Loucy (cell line): ENCODE measurements around the gene PAQR6.

Experiments used
- EZH2phosphoT487 ChIP-seq: fragments of 200-600 bp; IDR thresholded peaks from 2 replicates; pipeline ENCODE4 v1.6.1; 2018; ENCODE audit warnings: antibody characterized with exemption, mild to moderate bottlenecking, moderate library complexity, borderline replicate concordance
- TF ChIP-seq, protein P1 (sequence below): fragments of 200-600 bp; sonication (generic); conservative IDR thresholded peaks from 2 replicates; pipeline ENCODE4 v1.5.1; 2014; ENCODE audit warnings: mild to moderate bottlenecking, antibody characterized with exemption, low read length

DNA sequence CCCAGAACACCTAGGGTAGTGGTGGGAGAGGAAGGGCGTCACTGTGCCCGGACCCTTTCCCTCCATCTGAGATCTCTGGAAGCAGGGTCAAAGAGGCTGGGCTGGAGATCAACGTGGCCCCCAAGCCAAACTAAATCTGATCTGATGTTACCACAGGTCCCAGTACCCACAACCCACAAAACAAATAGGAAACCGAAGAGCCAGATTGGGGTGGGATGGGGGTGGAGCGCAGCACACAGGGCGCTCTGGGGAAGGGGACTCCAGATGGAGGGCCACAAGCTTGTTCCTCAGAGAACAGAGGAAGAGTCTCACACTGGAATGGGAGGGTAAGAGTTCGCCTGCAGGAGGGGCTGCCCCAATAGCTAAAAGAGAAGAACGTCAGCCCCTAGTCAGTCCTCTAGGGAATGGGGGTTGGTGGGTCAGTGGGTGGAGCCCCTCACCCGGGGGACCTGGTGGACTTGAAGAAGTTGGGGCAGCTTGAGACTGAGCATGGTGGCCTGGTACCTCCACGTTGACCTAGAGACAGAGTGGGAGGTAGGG is 1.5 kb downstream of the PAQR6 start:
- TF ChIP-seq, protein P1, sequence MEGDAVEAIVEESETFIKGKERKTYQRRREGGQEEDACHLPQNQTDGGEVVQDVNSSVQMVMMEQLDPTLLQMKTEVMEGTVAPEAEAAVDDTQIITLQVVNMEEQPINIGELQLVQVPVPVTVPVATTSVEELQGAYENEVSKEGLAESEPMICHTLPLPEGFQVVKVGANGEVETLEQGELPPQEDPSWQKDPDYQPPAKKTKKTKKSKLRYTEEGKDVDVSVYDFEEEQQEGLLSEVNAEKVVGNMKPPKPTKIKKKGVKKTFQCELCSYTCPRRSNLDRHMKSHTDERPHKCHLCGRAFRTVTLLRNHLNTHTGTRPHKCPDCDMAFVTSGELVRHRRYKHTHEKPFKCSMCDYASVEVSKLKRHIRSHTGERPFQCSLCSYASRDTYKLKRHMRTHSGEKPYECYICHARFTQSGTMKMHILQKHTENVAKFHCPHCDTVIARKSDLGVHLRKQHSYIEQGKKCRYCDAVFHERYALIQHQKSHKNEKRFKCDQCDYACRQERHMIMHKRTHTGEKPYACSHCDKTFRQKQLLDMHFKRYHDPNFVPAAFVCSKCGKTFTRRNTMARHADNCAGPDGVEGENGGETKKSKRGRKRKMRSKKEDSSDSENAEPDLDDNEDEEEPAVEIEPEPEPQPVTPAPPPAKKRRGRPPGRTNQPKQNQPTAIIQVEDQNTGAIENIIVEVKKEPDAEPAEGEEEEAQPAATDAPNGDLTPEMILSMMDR = no peak
- no peak for TF ChIP-seq EZH2phosphoT487
